Ovary (tissue), 3 donors: ENCODE data around the gene DCPS.

Source experiments
- EP300 ChIP-seq: sonication (generic); formaldehyde crosslinking; IDR thresholded peaks from one replicate; pipeline ENCODE4 v1.6.1; 2017; ENCODE audit warnings: antibody characterized with exemption
- POLR2A ChIP-seq: fragments of 450-650 bp; IDR thresholded peaks from one replicate; pipeline ENCODE4 v1.6.1; 2017; ENCODE audit warnings: antibody characterized with exemption, mild to moderate bottlenecking, moderate library complexity
- TF ChIP-seq, protein P1 (sequence below), 3 donors: fragments of 450-650 bp in 2 of 3; fragments of 200-600 bp in 1 of 3; IDR thresholded peaks; one replicate each; pipeline versions ENCODE4 v1.5.1 to v1.8.0; 2016 to 2022; ENCODE audit warnings: antibody characterized with exemption in 3 of 3, mild to moderate bottlenecking in 1 of 3
- donor health status: DM: no; HTN: no; CAD: no.

DNA sequence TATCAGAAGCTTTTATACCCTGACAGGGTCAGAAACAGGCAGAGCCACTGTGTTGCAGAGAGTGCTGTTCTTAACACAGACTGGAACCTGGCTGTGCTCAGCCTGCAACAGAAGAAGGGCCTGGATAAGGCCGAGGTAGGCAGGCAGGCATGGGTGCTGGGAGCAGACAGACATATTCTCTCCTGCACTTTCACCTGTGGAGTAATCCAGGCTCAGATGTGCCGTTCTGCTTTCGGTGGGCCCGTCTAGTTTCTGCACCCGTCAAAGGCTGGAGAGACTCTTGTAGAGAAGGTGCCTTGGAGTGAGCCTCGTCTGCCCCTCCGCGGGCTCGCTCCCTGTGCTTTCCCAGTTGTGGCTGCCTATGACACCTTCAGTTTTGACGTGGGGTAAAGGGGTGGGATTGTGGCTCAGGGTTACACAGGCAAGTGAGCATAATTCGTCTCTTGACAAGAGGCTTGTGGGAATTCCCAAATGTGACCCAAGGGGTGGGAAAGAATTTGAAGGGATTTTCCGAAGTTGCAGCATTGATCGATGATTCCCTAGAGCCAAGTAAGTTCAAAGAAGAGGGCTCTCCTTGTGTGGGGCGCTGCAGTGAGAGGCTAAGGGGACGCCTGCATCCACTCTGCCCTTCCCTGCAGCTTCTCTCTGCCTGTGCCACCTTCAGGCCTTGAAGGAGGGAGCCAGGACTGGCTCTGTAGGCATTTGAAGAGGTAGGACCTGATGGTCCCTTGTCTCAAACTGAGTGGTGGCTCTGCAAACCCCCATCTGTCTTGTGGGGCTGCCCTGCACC, 35.4 kb downstream of the DCPS start:
- TF ChIP-seq, protein P1, sequence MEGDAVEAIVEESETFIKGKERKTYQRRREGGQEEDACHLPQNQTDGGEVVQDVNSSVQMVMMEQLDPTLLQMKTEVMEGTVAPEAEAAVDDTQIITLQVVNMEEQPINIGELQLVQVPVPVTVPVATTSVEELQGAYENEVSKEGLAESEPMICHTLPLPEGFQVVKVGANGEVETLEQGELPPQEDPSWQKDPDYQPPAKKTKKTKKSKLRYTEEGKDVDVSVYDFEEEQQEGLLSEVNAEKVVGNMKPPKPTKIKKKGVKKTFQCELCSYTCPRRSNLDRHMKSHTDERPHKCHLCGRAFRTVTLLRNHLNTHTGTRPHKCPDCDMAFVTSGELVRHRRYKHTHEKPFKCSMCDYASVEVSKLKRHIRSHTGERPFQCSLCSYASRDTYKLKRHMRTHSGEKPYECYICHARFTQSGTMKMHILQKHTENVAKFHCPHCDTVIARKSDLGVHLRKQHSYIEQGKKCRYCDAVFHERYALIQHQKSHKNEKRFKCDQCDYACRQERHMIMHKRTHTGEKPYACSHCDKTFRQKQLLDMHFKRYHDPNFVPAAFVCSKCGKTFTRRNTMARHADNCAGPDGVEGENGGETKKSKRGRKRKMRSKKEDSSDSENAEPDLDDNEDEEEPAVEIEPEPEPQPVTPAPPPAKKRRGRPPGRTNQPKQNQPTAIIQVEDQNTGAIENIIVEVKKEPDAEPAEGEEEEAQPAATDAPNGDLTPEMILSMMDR (IDR thresholded peaks at IDR 0.05): no peak
- no peak for TF ChIP-seq POLR2A
- TF ChIP-seq EP300: no peak
